GM23338 (cell line): ENCODE results near the gene B4GALNT4.
"Not testable (repeated sequence)": the region's sequence is repeated elsewhere in the genome, so short reads cannot be mapped to it uniquely, and the experiment has no call there.

Source experiments
- CTCF ChIP-seq, 2 experiments: fragments of 200-600 bp in 1 of 2; sonication (generic) in 1 of 2; conservative IDR thresholded peaks; 2 replicates each; pipeline versions ENCODE4 v1.5.1 to v1.6.1; 2016 to 2017; ENCODE audit warnings: antibody characterized with exemption in 2 of 2, low read depth in 2 of 2, mild to moderate bottlenecking in 2 of 2, moderate library complexity in 1 of 2
- POLR2AphosphoS5 ChIP-seq: IDR thresholded peaks from 2 replicates; pipeline ENCODE4 v1.6.1; 2016; ENCODE audit warnings: antibody characterized with exemption, low read depth

GRCh38 chr11:389369-389768, 20.1 kb downstream of the B4GALNT4 start:
- TF ChIP-seq CTCF (conservative IDR thresholded peaks at IDR 0.05; ENCODE audit: low read depth in 2 of 2); POLR2AphosphoS5: not testable (repeated sequence)
